ENCODE data around the gene SLC35B4. TPM values are rescaled to one million over a fixed set of nuclear protein-coding genes. Genes with fewer than 3 reads are reported as not detected.

The SLC35B4 gene
- total and polyA plus RNA-seq, 2 donors (not counting 1 experiment from before 2014, with no cell fraction given), result 6.0 to 14.8 TPM

DNA sequence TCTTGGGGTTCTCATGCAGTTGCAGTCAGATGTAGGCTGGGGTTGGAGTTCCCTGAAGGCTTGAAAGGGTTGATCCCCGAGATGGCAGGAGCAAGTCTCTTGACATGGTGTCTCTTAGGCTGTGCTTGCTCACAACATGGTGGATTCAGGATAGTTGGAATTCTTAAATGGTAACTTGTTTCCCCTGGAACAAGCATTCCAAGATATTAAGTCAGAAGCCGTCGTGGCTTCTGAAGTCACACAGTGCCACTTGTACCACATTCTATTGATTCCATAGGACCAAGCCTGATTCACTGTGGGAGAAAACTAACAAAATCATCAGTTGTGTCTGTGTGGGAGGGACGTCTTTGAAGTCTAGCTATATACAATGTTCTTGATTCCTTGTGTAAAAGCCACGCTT lies 3.5 kb upstream of the SLC35B4 start:
- H3K4me1 Mint-ChIP-seq, result peaks cover 14% of the 10 kb centered on the region
- H3K27me3 Mint-ChIP-seq, result peaks cover 11% of the 10 kb centered on the region
- H3K4me3 Mint-ChIP-seq, result no peak overlapping the region
- no peak overlapping the region for H3K4me3 ChIP-seq (ENCODE audit: control extremely low read depth in 1 of 5, extremely low read depth in 1 of 5, insufficient read depth in 1 of 5, low read depth in 2 of 5, low read length in 4 of 5)
- H3K27ac ChIP-seq (ENCODE audit: low read length in 2 of 2), result no peak overlapping the region
- peaks cover 2% of the 10 kb centered on the region for H3K9me3 Mint-ChIP-seq (ENCODE audit: insufficient read depth)
- H3K9ac ChIP-seq (ENCODE audit: low read length), result no peak overlapping the region
- H2AFZ ChIP-seq (ENCODE audit: insufficient read depth, low read depth, low read length, poor library complexity, severe bottlenecking), result no peak overlapping the region
- H3K4me1 ChIP-seq (ENCODE audit: control insufficient read depth in 2 of 2, insufficient read depth in 2 of 2, low read length in 2 of 2), result peaks cover 10 to 14% of the 10 kb centered on the region in 2 donors
- ATAC-seq (ENCODE audit: low read depth) (no peak), DNase-seq (no peak)
- H3K79me2 ChIP-seq (ENCODE audit: control insufficient read depth, insufficient read depth, low read length), result peaks cover 14% of the 10 kb centered on the region
- peaks cover 0 to 4% (median 2%) of the 10 kb centered on the region in 4 experiments for H3K27me3 ChIP-seq (replicated peaks in 1 of 4; ENCODE audit: control extremely low read depth in 1 of 4, control insufficient read depth in 3 of 4, insufficient read depth in 4 of 4, low read length in 3 of 4)
- intact Hi-C loops (cut with micrococcal nuclease), result no loop called here
- H3K4me2 ChIP-seq (replicated peaks; ENCODE audit: low read depth, low read length, poor library complexity, severe bottlenecking), result no peak overlapping the region
- no peak overlapping the region for H3K27ac Mint-ChIP-seq
- no peaks in the 10 kb centered on the region for H3K36me3 ChIP-seq (replicated peaks in 1 of 2; ENCODE audit: control extremely low read depth in 1 of 2, control insufficient read depth in 1 of 2, extremely low read depth in 1 of 2, insufficient read depth in 2 of 2, low read length in 1 of 2)
- 100% methylated on average over 1 of the region's 5 CpGs for WGBS (ENCODE audit: insufficient coverage)
- ChIA-PET CTCF (no interaction called here), POLR2A (no interaction called here)
- H3K9me3 ChIP-seq (ENCODE audit: control extremely low read depth in 1 of 3, control insufficient read depth in 2 of 3, insufficient read depth in 1 of 3, low read length in 2 of 3), result no peaks in the 10 kb centered on the region
- TF ChIP-seq, protein P1, sequence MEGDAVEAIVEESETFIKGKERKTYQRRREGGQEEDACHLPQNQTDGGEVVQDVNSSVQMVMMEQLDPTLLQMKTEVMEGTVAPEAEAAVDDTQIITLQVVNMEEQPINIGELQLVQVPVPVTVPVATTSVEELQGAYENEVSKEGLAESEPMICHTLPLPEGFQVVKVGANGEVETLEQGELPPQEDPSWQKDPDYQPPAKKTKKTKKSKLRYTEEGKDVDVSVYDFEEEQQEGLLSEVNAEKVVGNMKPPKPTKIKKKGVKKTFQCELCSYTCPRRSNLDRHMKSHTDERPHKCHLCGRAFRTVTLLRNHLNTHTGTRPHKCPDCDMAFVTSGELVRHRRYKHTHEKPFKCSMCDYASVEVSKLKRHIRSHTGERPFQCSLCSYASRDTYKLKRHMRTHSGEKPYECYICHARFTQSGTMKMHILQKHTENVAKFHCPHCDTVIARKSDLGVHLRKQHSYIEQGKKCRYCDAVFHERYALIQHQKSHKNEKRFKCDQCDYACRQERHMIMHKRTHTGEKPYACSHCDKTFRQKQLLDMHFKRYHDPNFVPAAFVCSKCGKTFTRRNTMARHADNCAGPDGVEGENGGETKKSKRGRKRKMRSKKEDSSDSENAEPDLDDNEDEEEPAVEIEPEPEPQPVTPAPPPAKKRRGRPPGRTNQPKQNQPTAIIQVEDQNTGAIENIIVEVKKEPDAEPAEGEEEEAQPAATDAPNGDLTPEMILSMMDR (IDR thresholded peaks at IDR 0.05), result no peak
- no peak for TF ChIP-seq EZH2 (IDR thresholded peaks at IDR 0.05; ENCODE audit: borderline replicate concordance, insufficient read depth, low read depth, low read length, poor library complexity, severe bottlenecking)
- no peaks in the 10 kb centered on the region for H4K20me1 ChIP-seq (ENCODE audit: control insufficient read depth, insufficient read depth, low read length, poor library complexity, severe bottlenecking)

DNA sequence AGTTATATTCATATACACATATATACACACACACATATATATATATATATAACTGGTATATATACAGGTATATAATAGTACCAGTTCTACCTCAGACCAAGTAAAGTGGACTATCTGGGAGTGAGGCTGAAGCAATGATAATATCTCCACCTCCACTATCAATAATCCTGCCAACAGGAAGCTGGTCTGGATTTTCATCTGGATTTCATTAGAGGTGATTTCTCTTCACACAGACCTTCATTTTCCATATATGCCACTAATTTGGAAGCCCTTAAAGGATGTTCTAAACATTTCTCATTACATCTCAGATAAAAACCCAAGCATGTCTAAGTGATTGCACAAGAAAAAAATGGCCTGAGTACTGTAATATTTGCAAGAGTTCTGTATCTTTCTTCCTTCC lies 1.7 kb upstream of the SLC35B4 start:
- intact Hi-C loops (cut with micrococcal nuclease), result loop anchor here (5.0 kb wide), 1 partner anchor 1239 kb away; the partner anchor contains the start of gene NUP205
- CTCF ChIA-PET, result interaction anchor here (2.1 kb wide), 1 partner anchor 177 kb away, joined by 6 read pairs; no protein-coding TSS in a partner anchor
- H3K27me3 Mint-ChIP-seq, result peaks cover 2% of the 10 kb centered on the region
- Histone ChIP-seq H3K27me3 (replicated peaks in 1 of 4; ENCODE audit: control extremely low read depth in 1 of 4, control insufficient read depth in 3 of 4, insufficient read depth in 4 of 4, low read length in 3 of 4) (peaks cover 0 to 4% (median 2%) of the 10 kb centered on the region in 4 experiments), H3K4me2 (replicated peaks; ENCODE audit: low read depth, low read length, poor library complexity, severe bottlenecking) (no peak overlapping the region), H3K9me3 (ENCODE audit: control extremely low read depth in 1 of 3, control insufficient read depth in 2 of 3, insufficient read depth in 1 of 3, low read length in 2 of 3) (no peaks in the 10 kb centered on the region), H3K4me1 (ENCODE audit: control insufficient read depth in 2 of 2, insufficient read depth in 2 of 2, low read length in 2 of 2) (peaks cover 10 to 14% of the 10 kb centered on the region in 2 donors), H3K79me2 (ENCODE audit: control insufficient read depth, insufficient read depth, low read length) (peaks cover 14% of the 10 kb centered on the region), H3K27ac (ENCODE audit: low read length in 2 of 2) (no peak overlapping the region), H4K20me1 (ENCODE audit: control insufficient read depth, insufficient read depth, low read length, poor library complexity, severe bottlenecking) (no peaks in the 10 kb centered on the region), H3K4me3 (ENCODE audit: control extremely low read depth in 1 of 5, extremely low read depth in 1 of 5, insufficient read depth in 1 of 5, low read depth in 2 of 5, low read length in 4 of 5) (no peak overlapping the region), H3K9ac (ENCODE audit: low read length) (no peak overlapping the region), H3K36me3 (replicated peaks in 1 of 2; ENCODE audit: control extremely low read depth in 1 of 2, control insufficient read depth in 1 of 2, extremely low read depth in 1 of 2, insufficient read depth in 2 of 2, low read length in 1 of 2) (no peaks in the 10 kb centered on the region), H2AFZ (ENCODE audit: insufficient read depth, low read depth, low read length, poor library complexity, severe bottlenecking) (peak overlapping the region; percentile 23)
- TF ChIP-seq EZH2 (IDR thresholded peaks at IDR 0.05; ENCODE audit: borderline replicate concordance, insufficient read depth, low read depth, low read length, poor library complexity, severe bottlenecking), result no peak
- TF ChIP-seq, protein P1 (IDR thresholded peaks at IDR 0.05), result no peak
- H3K4me3 Mint-ChIP-seq, result no peak overlapping the region
- POLR2A ChIA-PET, result no interaction called here
- H3K9me3 Mint-ChIP-seq (ENCODE audit: insufficient read depth), result no peaks in the 10 kb centered on the region
- DNase-seq, result no peak
- peaks cover 18% of the 10 kb centered on the region for H3K4me1 Mint-ChIP-seq
- H3K27ac Mint-ChIP-seq, result no peak overlapping the region
- no peak for ATAC-seq (ENCODE audit: low read depth)

Measured in B cell (primary cell).